NOMO-1 (cell line): ENCODE data around the gene SCAP.

Experiments
- DNase-seq, 2 experiments: peaks; one replicate each; lab custom pipeline; 2025; ENCODE audit not compliant: unreplicated experiment in 2 of 2; lab: John Stamatoyannopoulos, UW

The SCAP gene

GRCh38 chr3:47404955-47405790 is 70.6 kb downstream of the SCAP start:
- DNase-seq: no peak

- DNase-seq: no peak
Measured at GRCh38 chr3:47404431-47404876, 71.3 kb downstream of the SCAP start.

- no peak for DNase-seq
Measured at GRCh38 chr3:47399531-47400270, 76.0 kb downstream of the SCAP start.

GRCh38 chr3:47399016-47399415 is 76.7 kb downstream of the SCAP start:
- no peak for DNase-seq

- DNase-seq: no peak
Measured at GRCh38 chr3:47398228-47398627, 77.5 kb downstream of the SCAP start.

- no peak for DNase-seq
Measured at GRCh38 chr3:47394881-47395280, 80.9 kb downstream of the SCAP start.

- no peak for DNase-seq
Measured at GRCh38 chr3:47394140-47394870, 81.4 kb downstream of the SCAP start.

- no peak for DNase-seq
Measured at GRCh38 chr3:47392933-47393332, 82.8 kb downstream of the SCAP start.

- no peak for DNase-seq
Measured at GRCh38 chr3:47385796-47386195, 89.9 kb downstream of the SCAP start.

GRCh38 chr3:47385007-47385406 is 90.7 kb downstream of the SCAP start:
- DNase-seq: no peak

GRCh38 chr3:47384425-47384824 is 91.3 kb downstream of the SCAP start:
- DNase-seq: no peak

GRCh38 chr3:47381317-47382157 is 94.2 kb downstream of the SCAP start:
- DNase-seq: peak; percentile 81 to 89

GRCh38 chr3:47380601-47381316 is 95.0 kb downstream of the SCAP start, which contains the start of gene PTPN23:
TSS of gene PTPN23 (plus strand) at chr3:47381021. CDS start at chr3:47381097, 76 bp downstream.
- peak; percentile 97 to 99 for DNase-seq

GRCh38 chr3:47380026-47380600 is 95.6 kb downstream of the SCAP start:
- no peak for DNase-seq

GRCh38 chr3:47379411-47379899 is 96.3 kb downstream of the SCAP start:
- DNase-seq: no peak

- no peak for DNase-seq
Measured at GRCh38 chr3:47378869-47379268, 96.9 kb downstream of the SCAP start.

- DNase-seq: peak; percentile 58 to 63
Measured at GRCh38 chr3:47377186-47377585, 98.6 kb downstream of the SCAP start.

- no peak for DNase-seq
Measured at GRCh38 chr3:47376393-47376792, 99.3 kb downstream of the SCAP start.

- DNase-seq: no peak
Measured at GRCh38 chr3:47374587-47374986, 101.2 kb downstream of the SCAP start.
